SK-N-SH (cell line): ENCODE data around the gene ITGA6.

Source experiments
- CHD2 ChIP-seq: fragments of 150-350 bp; IDR thresholded peaks from 2 replicates; pipeline ENCODE4 v1.6.1; 2018; ENCODE audit warnings: low read length; ENCODE audit not compliant: partially characterized antibody
- CTCF ChIP-seq: fragments of 200-600 bp; sonication (generic); IDR thresholded peaks from 2 replicates; pipeline ENCODE4 v1.6.1; 2017; ENCODE audit warnings: antibody characterized with exemption, mild to moderate bottlenecking, moderate library complexity
- EP300 ChIP-seq, 2 experiments: IDR thresholded peaks; 2 replicates each; pipeline versions ENCODE4 v1.4.0 to v1.6.1; 2012; ENCODE audit warnings: borderline replicate concordance in 1 of 2, low read depth in 1 of 2, low read length in 1 of 2
- MAX ChIP-seq: IDR thresholded peaks from 2 replicates; pipeline ENCODE4 v1.4.0; 2012; ENCODE audit warnings: low read depth
- PBX3 ChIP-seq: IDR thresholded peaks from 2 replicates; pipeline ENCODE4; 2012
- POLR2AphosphoS5 ChIP-seq: IDR thresholded peaks from 2 replicates; pipeline ENCODE4 v1.6.1; 2012; ENCODE audit warnings: low read depth, low read length
- RCOR1 ChIP-seq: fragments of 150-350 bp; IDR thresholded peaks from 2 replicates; pipeline ENCODE4 v1.6.1; 2017; ENCODE audit warnings: antibody characterized with exemption, low read length
- RFX5 ChIP-seq: IDR thresholded peaks from 2 replicates; pipeline ENCODE4 v1.6.1; 2012; ENCODE audit warnings: mild to moderate bottlenecking, improper control_type of control experiment, low read length
- RXRA ChIP-seq: IDR thresholded peaks from 2 replicates; pipeline ENCODE4 v1.4.0; 2012; ENCODE audit warnings: low read depth, mild to moderate bottlenecking, borderline replicate concordance
- SIN3A ChIP-seq: IDR thresholded peaks from 2 replicates; pipeline ENCODE4 v1.6.1; 2012; ENCODE audit warnings: low read depth, mild to moderate bottlenecking, low read length, moderate library complexity, borderline replicate concordance
- TF ChIP-seq, protein P1 (sequence below): fragments of 150-350 bp; IDR thresholded peaks from 2 replicates; pipeline ENCODE4 v1.6.1; 2017; ENCODE audit warnings: antibody characterized with exemption, low read length, low read depth, borderline replicate concordance

DNA sequence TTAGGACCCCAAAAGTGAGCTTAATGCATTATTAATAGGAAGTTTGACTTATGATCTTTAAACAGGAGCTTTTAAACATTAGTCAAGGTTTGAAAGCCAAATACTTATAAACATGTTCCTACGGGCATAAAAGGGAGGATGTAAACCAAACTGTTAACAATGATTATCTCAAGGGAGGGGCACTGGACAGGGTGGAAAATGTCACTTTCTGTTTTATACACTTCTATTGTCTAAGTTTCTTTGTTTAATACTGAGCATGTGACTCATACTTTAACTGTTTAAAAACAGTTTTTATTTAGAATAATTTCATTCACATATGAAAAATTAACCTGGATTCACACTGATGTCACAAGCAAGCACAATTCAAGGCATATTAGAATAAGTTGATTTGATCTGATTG lies 18.3 kb upstream of the ITGA6 start:
- TF ChIP-seq CTCF, result no peak
- no peak for TF ChIP-seq SIN3A
- no peak for TF ChIP-seq MAX
- TF ChIP-seq RFX5, result no peak
- TF ChIP-seq, protein P1, sequence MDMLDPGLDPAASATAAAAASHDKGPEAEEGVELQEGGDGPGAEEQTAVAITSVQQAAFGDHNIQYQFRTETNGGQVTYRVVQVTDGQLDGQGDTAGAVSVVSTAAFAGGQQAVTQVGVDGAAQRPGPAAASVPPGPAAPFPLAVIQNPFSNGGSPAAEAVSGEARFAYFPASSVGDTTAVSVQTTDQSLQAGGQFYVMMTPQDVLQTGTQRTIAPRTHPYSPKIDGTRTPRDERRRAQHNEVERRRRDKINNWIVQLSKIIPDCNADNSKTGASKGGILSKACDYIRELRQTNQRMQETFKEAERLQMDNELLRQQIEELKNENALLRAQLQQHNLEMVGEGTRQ, result no peak
- TF ChIP-seq CHD2, result no peak
- no peak for TF ChIP-seq POLR2AphosphoS5
- no peak for TF ChIP-seq PBX3
- no peak for TF ChIP-seq RCOR1
- TF ChIP-seq EP300 (IDR thresholded peaks at IDR 0.05; ENCODE audit: borderline replicate concordance in 1 of 2, low read depth in 1 of 2, low read length in 1 of 2), result no peak
- no peak for TF ChIP-seq RXRA
